HG02970 (cell line): ENCODE measurements around the gene MBNL2.

Experiments used
- ATAC-seq: cut with Tn5 transposase; IDR thresholded peaks from one replicate; pipeline ENCODE4 v1.9.1; 2021; ENCODE audit warnings: mild to moderate bottlenecking, moderate library complexity, moderate number of reproducible peaks; ENCODE audit not compliant: unreplicated experiment, low FRiP score

Gene MBNL2

GRCh38 chr13:97364031-97364430 is 141.9 kb downstream of the MBNL2 start:
- ATAC-seq, result no peak

DNA sequence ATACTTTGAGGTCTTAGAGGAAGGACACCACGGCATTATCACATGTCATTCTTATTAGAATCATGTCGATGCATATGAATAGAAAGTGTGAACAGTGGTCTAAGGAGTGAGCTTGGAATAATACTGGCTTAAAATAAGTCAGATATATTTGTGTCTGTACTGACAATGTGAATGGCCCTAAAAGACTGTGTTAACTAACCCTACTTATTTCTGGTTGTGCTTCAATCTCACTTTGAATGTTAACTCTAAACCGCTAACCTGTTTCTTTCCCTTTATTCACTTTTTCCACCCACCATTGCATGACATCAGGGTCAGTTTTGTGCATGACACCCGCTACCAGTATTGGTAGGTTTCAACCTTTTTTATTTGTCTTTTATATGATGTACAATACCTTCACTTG is 142.7 kb downstream of the MBNL2 start:
- ATAC-seq, result no peak

GRCh38 chr13:97366172-97366688 is 144.1 kb downstream of the MBNL2 start:
- no peak for ATAC-seq

- no peak for ATAC-seq
Measured at GRCh38 chr13:97367016-97367822, 145.1 kb downstream of the MBNL2 start.

DNA sequence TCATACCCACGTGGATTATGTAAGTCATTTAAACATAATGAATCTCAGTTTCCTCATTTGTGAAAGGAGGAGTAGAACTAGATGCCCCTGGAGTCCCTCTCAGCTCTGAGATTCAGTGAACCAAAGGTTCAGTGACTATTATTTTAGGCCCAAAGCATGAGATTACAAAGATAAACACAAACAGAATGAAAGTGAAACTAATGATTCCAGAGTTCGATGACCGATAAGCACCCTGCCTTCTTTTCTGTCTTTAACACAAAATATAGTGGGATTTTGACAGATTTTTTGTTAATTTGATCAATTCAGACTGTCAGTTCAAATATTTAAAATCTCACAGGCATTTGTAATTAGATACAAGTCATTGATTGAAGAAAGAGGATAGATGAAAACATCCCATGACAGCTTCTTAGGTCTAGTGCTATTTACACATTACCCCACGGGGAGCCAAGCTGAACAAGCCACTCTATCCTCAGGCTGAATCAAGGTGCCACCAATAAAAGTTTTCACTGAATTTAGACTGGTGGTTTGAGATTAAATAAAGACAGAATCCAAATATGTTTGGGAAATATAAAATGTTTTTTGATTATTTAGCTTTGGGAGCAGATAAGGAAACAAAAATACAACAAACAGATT is 147.2 kb downstream of the MBNL2 start:
- peak; percentile 67 for ATAC-seq

DNA sequence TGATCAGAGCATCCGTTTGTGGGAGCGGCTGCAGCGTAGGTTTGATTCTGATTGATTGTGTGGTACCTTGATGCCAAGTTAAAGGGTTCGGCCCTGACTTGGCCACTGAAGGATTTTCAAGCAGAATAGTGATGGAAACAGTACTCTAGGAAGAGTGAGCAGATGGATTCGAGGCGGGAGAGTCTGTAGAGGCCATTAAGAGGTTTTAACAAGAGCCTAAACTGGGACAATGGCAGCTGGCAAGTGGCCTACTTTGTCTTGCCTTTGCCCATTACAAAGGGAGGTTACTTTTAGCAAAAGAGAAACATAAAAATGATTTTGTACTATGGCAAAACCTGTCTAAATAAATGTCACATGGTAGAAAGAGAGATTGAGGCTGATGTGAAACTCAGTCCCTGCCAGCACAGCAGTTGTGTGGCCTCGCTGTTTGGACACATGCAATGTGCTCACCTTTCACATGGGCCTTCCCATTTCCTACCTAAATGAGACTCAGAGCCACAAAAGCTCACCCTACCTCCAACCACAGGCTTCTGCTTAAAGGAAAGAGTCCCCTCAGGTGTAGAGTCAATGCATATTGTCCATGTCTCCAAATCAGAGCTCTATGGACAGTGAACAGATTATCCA is 149.5 kb downstream of the MBNL2 start:
- no peak for ATAC-seq

DNA sequence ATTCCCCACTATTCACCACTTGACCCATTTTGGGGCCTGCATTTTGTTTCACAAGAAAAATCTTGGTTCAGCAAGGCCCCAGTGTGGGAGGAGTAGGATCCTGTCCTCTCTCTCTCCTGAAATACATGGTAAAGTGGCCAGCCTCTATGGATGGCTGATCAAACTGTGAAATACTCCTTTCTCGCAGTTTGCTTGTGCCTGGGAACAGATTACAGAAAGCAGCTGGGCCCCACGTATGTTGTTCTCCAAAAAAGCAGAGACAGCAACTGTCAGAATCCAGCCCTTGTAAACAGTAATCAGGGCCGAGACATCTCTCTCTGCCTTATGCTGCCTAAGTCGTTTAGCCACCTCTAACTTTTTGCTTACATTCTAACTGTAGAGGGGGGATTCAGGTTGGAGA is 150.8 kb downstream of the MBNL2 start:
- ATAC-seq, result no peak

- ATAC-seq, result no peak
Measured at GRCh38 chr13:97373787-97374186, 151.7 kb downstream of the MBNL2 start.

DNA sequence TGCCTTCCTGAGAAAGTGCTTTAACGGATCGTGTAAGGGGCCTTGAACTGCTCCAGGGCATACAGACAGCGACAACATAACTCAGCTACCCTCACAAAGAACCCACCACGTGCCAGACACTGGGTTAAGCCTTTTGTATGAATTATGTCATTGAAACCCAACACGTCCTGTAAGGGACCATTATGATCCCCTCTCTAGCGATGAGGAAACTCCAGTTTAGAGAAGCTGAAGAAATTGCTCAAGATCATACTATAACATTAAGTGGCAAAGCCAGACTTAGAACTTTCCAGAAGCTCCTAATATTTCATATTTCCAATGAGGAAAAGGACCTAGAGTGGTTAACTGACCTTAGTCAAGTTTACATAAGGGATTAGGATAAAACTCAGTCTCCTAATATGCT is 154.8 kb downstream of the MBNL2 start:
- ATAC-seq, result no peak

DNA sequence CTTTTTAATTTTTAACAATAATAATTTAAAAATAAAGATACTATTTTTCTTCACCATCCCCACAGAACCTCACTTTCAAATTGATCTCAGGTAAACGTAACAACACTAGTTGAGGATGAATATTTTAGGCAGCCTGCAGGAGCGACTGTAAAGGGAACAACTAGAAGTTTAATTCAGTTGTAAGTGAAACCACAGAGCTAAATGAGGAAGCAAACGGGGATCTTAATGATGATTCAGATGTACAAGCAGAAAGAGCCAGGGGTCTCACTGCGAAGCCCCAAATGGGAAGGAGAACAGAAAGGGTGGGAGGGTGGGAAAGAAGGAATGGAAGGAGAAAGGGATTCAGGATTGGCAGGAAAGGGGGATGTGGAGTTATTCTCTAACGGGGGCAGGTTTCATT is 157.3 kb downstream of the MBNL2 start:
- ATAC-seq, result no peak

DNA sequence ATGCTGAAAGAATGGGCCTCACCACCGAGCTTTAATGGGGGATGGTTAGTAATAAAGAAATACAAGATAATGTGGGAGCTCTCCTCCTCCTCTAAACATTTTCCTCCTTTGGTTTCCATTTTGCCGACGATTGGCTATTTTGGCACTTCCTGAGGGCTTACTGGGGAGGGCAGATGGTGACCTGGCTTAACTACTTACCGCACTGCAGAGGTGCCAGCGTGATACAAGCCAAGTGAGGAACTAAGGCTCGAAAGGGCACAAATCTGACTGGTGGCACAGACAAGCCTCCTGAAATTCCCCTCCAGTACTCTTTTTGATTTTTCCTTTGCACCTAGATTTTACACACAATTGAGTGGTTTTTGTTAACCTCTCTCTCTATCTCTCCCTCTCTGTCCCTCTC is 158.6 kb downstream of the MBNL2 start:
- no peak for ATAC-seq

DNA sequence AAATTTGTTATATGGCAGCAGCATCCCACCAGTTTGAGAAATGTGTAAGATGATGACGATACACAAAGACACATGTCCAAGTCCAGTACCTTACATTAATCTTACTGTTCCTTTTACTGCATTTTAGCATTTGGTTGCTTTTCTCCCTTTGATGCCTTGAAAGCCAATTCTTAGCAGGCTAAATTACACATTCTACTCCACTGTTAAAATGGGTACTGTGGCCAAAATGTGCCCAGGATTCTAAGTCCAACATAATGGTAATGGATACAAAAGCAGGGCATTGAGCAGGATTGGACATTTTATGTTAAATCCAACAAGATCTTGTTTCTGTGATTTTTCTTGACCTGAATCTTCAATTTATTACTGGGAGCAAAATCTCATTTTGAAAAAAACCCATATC is 159.1 kb downstream of the MBNL2 start:
- ATAC-seq, result no peak

- ATAC-seq, result no peak
Measured at GRCh38 chr13:97382276-97382675, 160.1 kb downstream of the MBNL2 start.

- no peak for ATAC-seq
Measured at GRCh38 chr13:97384371-97384770, 162.2 kb downstream of the MBNL2 start.

GRCh38 chr13:97385146-97385545 is 163.0 kb downstream of the MBNL2 start:
- no peak for ATAC-seq

GRCh38 chr13:97385854-97386253 is 163.7 kb downstream of the MBNL2 start:
- no peak for ATAC-seq

GRCh38 chr13:97386801-97387484 is 164.8 kb downstream of the MBNL2 start:
- no peak for ATAC-seq

- no peak for ATAC-seq
Measured at GRCh38 chr13:97387485-97387839, 165.3 kb downstream of the MBNL2 start.

- no peak for ATAC-seq
Measured at GRCh38 chr13:97387890-97388289, 165.8 kb downstream of the MBNL2 start.

- ATAC-seq, result no peak
Measured at GRCh38 chr13:97388373-97388772, 166.2 kb downstream of the MBNL2 start.
